Ascending aorta (tissue), 2 donors: ENCODE results near the gene TRIM9. TPM values are rescaled to one million over a fixed set of nuclear protein-coding genes. Genes with fewer than 3 reads are reported as not detected.

ENCODE experiments used
- DNase-seq, 2 donors: peaks; one replicate each; pipeline ENCODE4 v3.0.0-alpha.2; 2019; ENCODE audit warnings: low spot score in 2 of 2
- H3K27ac ChIP-seq, 2 donors: fragments of 200-600 bp; sonication (generic); one replicate each; pipeline ENCODE4 v1.5.1; 2016 to 2017; ENCODE audit warnings: mild to moderate bottlenecking in 1 of 2
- H3K27me3 ChIP-seq: fragments of 200-600 bp; sonication (generic); one replicate; pipeline ENCODE4 v1.5.1; 2017
- H3K36me3 ChIP-seq, 2 donors: fragments of 200-600 bp; sonication (generic); one replicate each; pipeline ENCODE4 v1.5.1; 2016
- H3K4me1 ChIP-seq, 2 donors: fragments of 200-600 bp; sonication (generic); one replicate each; pipeline ENCODE4 v1.5.1; 2016 to 2017; ENCODE audit warnings: mild to moderate bottlenecking in 1 of 2
- H3K4me3 ChIP-seq, 2 donors: fragments of 200-600 bp; sonication (generic); one replicate each; pipeline ENCODE4 v1.5.1; 2016 to 2017; ENCODE audit warnings: mild to moderate bottlenecking in 1 of 2
- H3K9me3 ChIP-seq, 2 donors: fragments of 200-600 bp; sonication (generic); one replicate each; pipeline ENCODE4 v1.5.1; 2016
- CTCF ChIP-seq, 3 experiments: fragments of 200-600 bp in 2 of 3; fragments of 450-650 bp in 1 of 3; sonication (generic) in 2 of 3; IDR thresholded peaks; one replicate each; pipeline ENCODE4 v1.5.1; 2016 to 2019; ENCODE audit warnings: antibody characterized with exemption in 3 of 3, mild to moderate bottlenecking in 1 of 3, moderate library complexity in 1 of 3
- intact Hi-C: fragments of 100-400 bp; cut with DNase I; formaldehyde crosslinking; loops from one replicate; pipeline ENCODE4 v1.15.1; 2023
- total RNA-seq: library from RNA; depleted of rRNA; stranded (reverse); fragments of >200 nt; gene quantifications from one replicate; pipeline ENCODE4 v1.1.0, GENCODE V29; 2016

Gene TRIM9
- total RNA-seq, 1 donor from 2014 or later: 4.2 TPM

- Histone ChIP-seq H3K27ac (no peak overlapping the region), H3K9me3 (no peaks in the 10 kb centered on the region), H3K27me3 (no peaks in the 10 kb centered on the region), H3K4me1 (no peaks in the 10 kb centered on the region), H3K4me3 (no peak overlapping the region), H3K36me3 (no peaks in the 10 kb centered on the region)
- intact Hi-C loops: no loop called here
- DNase-seq: no peak
- no peak for TF ChIP-seq CTCF (IDR thresholded peaks at IDR 0.05)
Observed at GRCh38 chr14:51020024-51020710, 74.7 kb downstream of the TRIM9 start.

- no peaks in the 10 kb centered on the region for H3K36me3 ChIP-seq
- H3K4me1 ChIP-seq: peaks cover 0 to 3% of the 10 kb centered on the region in 2 donors
- no peak for DNase-seq
- no peaks in the 10 kb centered on the region for H3K27me3 ChIP-seq
- H3K4me3 ChIP-seq: no peak overlapping the region
- H3K9me3 ChIP-seq: no peaks in the 10 kb centered on the region
- TF ChIP-seq CTCF (IDR thresholded peaks at IDR 0.05): no peak
- intact Hi-C loops: no loop called here
- H3K27ac ChIP-seq: no peak overlapping the region
Observed at GRCh38 chr14:51019089-51019488, 75.8 kb downstream of the TRIM9 start.

- no peaks in the 10 kb centered on the region for H3K36me3 ChIP-seq
- no peak overlapping the region for H3K27ac ChIP-seq
- no peaks in the 10 kb centered on the region for H3K9me3 ChIP-seq
- intact Hi-C loops: no loop called here
- TF ChIP-seq CTCF (IDR thresholded peaks at IDR 0.05): no peak
- H3K27me3 ChIP-seq: no peaks in the 10 kb centered on the region
- DNase-seq: no peak
- no peak overlapping the region for H3K4me3 ChIP-seq
- H3K4me1 ChIP-seq: peaks cover 3 to 6% of the 10 kb centered on the region in 2 donors
Observed at GRCh38 chr14:51018521-51018920, 76.4 kb downstream of the TRIM9 start.

- H3K27me3 ChIP-seq: no peaks in the 10 kb centered on the region
- no peaks in the 10 kb centered on the region for H3K36me3 ChIP-seq
- intact Hi-C loops: no loop called here
- H3K9me3 ChIP-seq: no peaks in the 10 kb centered on the region
- H3K4me3 ChIP-seq: no peak overlapping the region
- TF ChIP-seq CTCF (IDR thresholded peaks at IDR 0.05): no peak
- H3K4me1 ChIP-seq: peaks cover 3 to 6% of the 10 kb centered on the region in 2 donors
- DNase-seq: no peak
- H3K27ac ChIP-seq: peak overlapping the region in 1 of 2 donors; percentile 36
Observed at GRCh38 chr14:51014625-51015024, 80.3 kb downstream of the TRIM9 start.

GRCh38 chr14:51014086-51014485 lies 80.8 kb downstream of the TRIM9 start:
- peak overlapping the region in 1 of 2 donors; percentile 36 for H3K27ac ChIP-seq
- peak in 1 of 2 donors; percentile 72 for DNase-seq
- intact Hi-C loops: no loop called here

More at GRCh38 chr14:51014086-51014485, 80.8 kb downstream of the TRIM9 start:
- Histone ChIP-seq H3K4me3 (no peak overlapping the region), H3K36me3 (no peaks in the 10 kb centered on the region), H3K27me3 (no peaks in the 10 kb centered on the region), H3K9me3 (no peaks in the 10 kb centered on the region), H3K4me1 (peaks cover 3 to 6% of the 10 kb centered on the region in 2 donors)
- no peak for TF ChIP-seq CTCF (IDR thresholded peaks at IDR 0.05)
